Lower leg skin (tissue), 3 donors: ENCODE results near the gene LILRB2.

Experiments used
- POLR2A ChIP-seq, 2 donors: fragments of 450-650 bp; IDR thresholded peaks; one replicate each; pipeline ENCODE4 v1.6.1; 2016 to 2017; ENCODE audit warnings: antibody characterized with exemption in 2 of 2, mild to moderate bottlenecking in 1 of 2, moderate library complexity in 1 of 2
- TF ChIP-seq, protein P1 (sequence below), 3 donors: fragments of 450-650 bp; IDR thresholded peaks; one replicate each; pipeline ENCODE4 v1.5.1; 2016; ENCODE audit warnings: antibody characterized with exemption in 3 of 3, mild to moderate bottlenecking in 3 of 3, moderate library complexity in 2 of 3

DNA sequence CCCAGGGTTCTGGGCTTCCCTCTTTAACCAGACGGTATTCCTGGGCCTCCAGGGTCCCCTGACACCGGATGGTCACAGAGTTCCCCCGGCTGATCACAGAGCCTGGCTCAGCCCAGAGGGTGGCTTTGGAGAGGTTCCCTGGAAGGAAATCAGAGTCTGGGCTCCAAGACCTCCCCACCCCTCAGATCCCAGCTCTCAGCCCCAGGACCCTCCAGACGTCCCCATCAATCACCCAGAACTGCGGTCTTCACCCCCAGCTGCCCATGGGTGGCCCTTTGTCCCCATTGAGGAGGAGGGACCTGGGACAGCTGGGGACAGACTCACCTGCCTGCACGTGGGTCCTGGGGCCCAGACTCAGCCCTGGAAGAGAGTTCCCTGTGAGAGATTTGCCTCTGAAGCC is 31.1 kb upstream of the LILRB2 start:
- TF ChIP-seq POLR2A (IDR thresholded peaks at IDR 0.05): no peak
- TF ChIP-seq, protein P1, sequence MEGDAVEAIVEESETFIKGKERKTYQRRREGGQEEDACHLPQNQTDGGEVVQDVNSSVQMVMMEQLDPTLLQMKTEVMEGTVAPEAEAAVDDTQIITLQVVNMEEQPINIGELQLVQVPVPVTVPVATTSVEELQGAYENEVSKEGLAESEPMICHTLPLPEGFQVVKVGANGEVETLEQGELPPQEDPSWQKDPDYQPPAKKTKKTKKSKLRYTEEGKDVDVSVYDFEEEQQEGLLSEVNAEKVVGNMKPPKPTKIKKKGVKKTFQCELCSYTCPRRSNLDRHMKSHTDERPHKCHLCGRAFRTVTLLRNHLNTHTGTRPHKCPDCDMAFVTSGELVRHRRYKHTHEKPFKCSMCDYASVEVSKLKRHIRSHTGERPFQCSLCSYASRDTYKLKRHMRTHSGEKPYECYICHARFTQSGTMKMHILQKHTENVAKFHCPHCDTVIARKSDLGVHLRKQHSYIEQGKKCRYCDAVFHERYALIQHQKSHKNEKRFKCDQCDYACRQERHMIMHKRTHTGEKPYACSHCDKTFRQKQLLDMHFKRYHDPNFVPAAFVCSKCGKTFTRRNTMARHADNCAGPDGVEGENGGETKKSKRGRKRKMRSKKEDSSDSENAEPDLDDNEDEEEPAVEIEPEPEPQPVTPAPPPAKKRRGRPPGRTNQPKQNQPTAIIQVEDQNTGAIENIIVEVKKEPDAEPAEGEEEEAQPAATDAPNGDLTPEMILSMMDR (IDR thresholded peaks at IDR 0.05): no peak
